HEK293 (cell line): Measurements from ENCODE around the gene CDC42EP2.

Experiments
- CTCF ChIA-PET: fragments of 350-600 bp; formaldehyde crosslinking; extraction: SDS; loops from one replicate; lab custom pipeline; 2021; ENCODE audit warnings: antibody characterized with exemption; lab: Yijun Ruan, JAX
- POLR2A ChIA-PET: fragments of 300-600 bp; formaldehyde crosslinking; extraction: SDS; loops from one replicate; lab custom pipeline; 2020; ENCODE audit warnings: antibody characterized with exemption, inconsistent platforms; lab: Yijun Ruan, JAX
- H3K27ac ChIP-seq: fragments of 200-500 bp; sonication (Bioruptor generic); 2 replicates; pipeline ENCODE4 v1.5.1; 2014; ENCODE audit warnings: low read depth, low read length, control low read depth, inconsistent platforms; ENCODE audit errors: extremely low read depth
- H3K36me3 ChIP-seq, 2 experiments: fragments of 200-500 bp in 1 of 2; sonication (Bioruptor generic) in 1 of 2; 1 replicate in 1 of 2; 2 replicates in 1 of 2; pipeline ENCODE4 v1.5.1; 2014 to 2017; ENCODE audit warnings: inconsistent platforms in 2 of 2, low read length in 2 of 2; ENCODE audit not compliant: control insufficient read depth in 2 of 2, insufficient read depth in 1 of 2
- H3K4me1 ChIP-seq: fragments of 200-500 bp; sonication (Bioruptor generic); 2 replicates; pipeline ENCODE4 v1.5.1; 2014; ENCODE audit warnings: mild to moderate bottlenecking, low read length, inconsistent platforms; ENCODE audit not compliant: control insufficient read depth, insufficient read depth
- H3K4me3 ChIP-seq: 2 replicates; pipeline ENCODE4 v1.5.1; 2011; ENCODE audit warnings: low read depth, mild to moderate bottlenecking, control low read depth, low read length, moderate library complexity
- H3K9me3 ChIP-seq: fragments of 200-500 bp; sonication (Bioruptor generic); 2 replicates; pipeline ENCODE4 v1.5.1; 2014; ENCODE audit warnings: low read depth, low read length, inconsistent platforms; ENCODE audit not compliant: control insufficient read depth, insufficient read depth
- BCL11A ChIP-seq: fragments of 450-650 bp; formaldehyde crosslinking; IDR thresholded peaks from 2 replicates; pipeline ENCODE4 v1.5.1; 2016; ENCODE audit warnings: low read depth, missing biosample characterization, missing genetic modification characterization
- GLI2 ChIP-seq: fragments of 450-650 bp; formaldehyde crosslinking; IDR thresholded peaks from 2 replicates; pipeline ENCODE4; 2017; ENCODE audit warnings: missing biosample characterization, missing genetic modification characterization, low read depth, borderline replicate concordance
- HIC1 ChIP-seq: fragments of 450-650 bp; formaldehyde crosslinking; IDR thresholded peaks from 2 replicates; pipeline ENCODE4 v1.5.1; 2016; ENCODE audit warnings: missing biosample characterization, missing genetic modification characterization
- IKZF3 ChIP-seq: fragments of 450-650 bp; IDR thresholded peaks from 2 replicates; pipeline ENCODE4 v1.5.0; 2018; ENCODE audit warnings: missing biosample characterization, mild to moderate bottlenecking, missing genetic modification characterization, moderate library complexity
- INSM2 ChIP-seq: fragments of 450-650 bp; formaldehyde crosslinking; IDR thresholded peaks from 2 replicates; pipeline ENCODE4 v1.5.1; 2016; ENCODE audit warnings: missing biosample characterization, missing genetic modification characterization
- KLF16 ChIP-seq: fragments of 450-650 bp; formaldehyde crosslinking; IDR thresholded peaks from 2 replicates; pipeline ENCODE4 v1.5.1; 2017; ENCODE audit warnings: missing biosample characterization, missing genetic modification characterization
- SP7 ChIP-seq: fragments of 450-650 bp; formaldehyde crosslinking; IDR thresholded peaks from 2 replicates; pipeline ENCODE4 v1.5.1; 2016; ENCODE audit warnings: missing biosample characterization, missing genetic modification characterization
- ZFP37 ChIP-seq: fragments of 450-650 bp; formaldehyde crosslinking; IDR thresholded peaks from 2 replicates; pipeline ENCODE4 v1.5.1; 2016; ENCODE audit warnings: missing biosample characterization, missing genetic modification characterization
- ZFP41 ChIP-seq: fragments of 450-650 bp; formaldehyde crosslinking; IDR thresholded peaks from 2 replicates; pipeline ENCODE4 v1.5.1; 2016; ENCODE audit warnings: missing biosample characterization, missing genetic modification characterization, borderline replicate concordance
- ZIC2 ChIP-seq: fragments of 450-650 bp; formaldehyde crosslinking; IDR thresholded peaks from 2 replicates; pipeline ENCODE4 v1.5.1; 2016; ENCODE audit warnings: missing biosample characterization, missing genetic modification characterization
- ZNF221 ChIP-seq: fragments of 450-650 bp; formaldehyde crosslinking; IDR thresholded peaks from 2 replicates; pipeline ENCODE4 v1.5.1; 2017; ENCODE audit warnings: missing biosample characterization, missing genetic modification characterization, borderline replicate concordance
- ZNF266 ChIP-seq: fragments of 450-650 bp; formaldehyde crosslinking; IDR thresholded peaks from 2 replicates; pipeline ENCODE4 v1.5.1; 2016; ENCODE audit warnings: missing biosample characterization, missing genetic modification characterization, low read depth
- ZNF274 ChIP-seq, 2 experiments: fragments of 200-500 bp in 1 of 2; fragments of 450-650 bp in 1 of 2; sonication (Bioruptor generic) in 1 of 2; formaldehyde crosslinking in 1 of 2; IDR thresholded peaks; 2 replicates each; pipeline versions ENCODE4 v1.5.1 to v1.6.1; 2014 to 2016; ENCODE audit warnings: borderline replicate concordance in 1 of 2, inconsistent platforms in 1 of 2, low read length in 1 of 2, missing biosample characterization in 1 of 2, missing genetic modification characterization in 1 of 2
- ZNF280C ChIP-seq: fragments of 450-650 bp; formaldehyde crosslinking; IDR thresholded peaks from 2 replicates; pipeline ENCODE4 v1.5.1; 2016; ENCODE audit warnings: missing biosample characterization, missing genetic modification characterization
- ZNF292 ChIP-seq: fragments of 450-650 bp; formaldehyde crosslinking; IDR thresholded peaks from 2 replicates; pipeline ENCODE4 v1.5.1; 2016; ENCODE audit warnings: low read depth, missing biosample characterization, missing genetic modification characterization, borderline replicate concordance
- ZNF423 ChIP-seq: fragments of 450-650 bp; formaldehyde crosslinking; IDR thresholded peaks from 2 replicates; pipeline ENCODE4 v1.5.1; 2016; ENCODE audit warnings: missing biosample characterization, missing genetic modification characterization
- ZNF585B ChIP-seq: fragments of 450-650 bp; formaldehyde crosslinking; IDR thresholded peaks from 2 replicates; pipeline ENCODE4 v1.5.1; 2016; ENCODE audit warnings: missing biosample characterization, missing genetic modification characterization
- ZNF624 ChIP-seq: fragments of 450-650 bp; formaldehyde crosslinking; IDR thresholded peaks from 2 replicates; pipeline ENCODE4 v1.5.1; 2017; ENCODE audit warnings: missing biosample characterization, missing genetic modification characterization
- ZNF658 ChIP-seq: fragments of 450-650 bp; formaldehyde crosslinking; IDR thresholded peaks from 2 replicates; pipeline ENCODE4; 2016; ENCODE audit warnings: missing biosample characterization, missing genetic modification characterization
- ZNF660 ChIP-seq: fragments of 450-650 bp; IDR thresholded peaks from 2 replicates; pipeline ENCODE4 v1.5.1; 2018; ENCODE audit warnings: missing biosample characterization, mild to moderate bottlenecking, missing genetic modification characterization
- ZNF747 ChIP-seq: fragments of 450-650 bp; formaldehyde crosslinking; IDR thresholded peaks from 2 replicates; pipeline ENCODE4 v1.5.1; 2016; ENCODE audit warnings: missing biosample characterization, missing genetic modification characterization
- ZNF76 ChIP-seq: fragments of 450-650 bp; formaldehyde crosslinking; IDR thresholded peaks from 2 replicates; pipeline ENCODE4; 2016; ENCODE audit warnings: low read depth, missing biosample characterization, missing genetic modification characterization, borderline replicate concordance
- ZNF777 ChIP-seq: fragments of 450-650 bp; formaldehyde crosslinking; IDR thresholded peaks from 2 replicates; pipeline ENCODE4 v1.5.1; 2017; ENCODE audit warnings: missing biosample characterization, missing genetic modification characterization, borderline replicate concordance
- ZNF837 ChIP-seq: fragments of 450-650 bp; formaldehyde crosslinking; IDR thresholded peaks from 2 replicates; pipeline ENCODE4 v1.5.1; 2016; ENCODE audit warnings: missing biosample characterization, missing genetic modification characterization
- ZSCAN30 ChIP-seq: fragments of 450-650 bp; IDR thresholded peaks from 2 replicates; pipeline ENCODE4 v1.5.1; 2018; ENCODE audit warnings: missing biosample characterization, mild to moderate bottlenecking, missing genetic modification characterization, moderate library complexity
- ZXDB ChIP-seq: fragments of 450-650 bp; formaldehyde crosslinking; IDR thresholded peaks from 2 replicates; pipeline ENCODE4 v1.5.1; 2016; ENCODE audit warnings: missing biosample characterization, missing genetic modification characterization

CDC42EP2 gene

GRCh38 chr11:65317025-65317786, 2.5 kb downstream of the CDC42EP2 start:
- TF ChIP-seq ZFP41 (tag by site-specific recombination) (no peak), ZNF658 (tag by site-specific recombination) (no peak), ZNF585B (tag by site-specific recombination) (no peak), ZFP37 (tag by site-specific recombination) (no peak), ZSCAN30 (tag by site-specific recombination) (no peak), BCL11A (tag by site-specific recombination) (no peak), ZXDB (tag by site-specific recombination) (0 out of 2 replicates have a peak, but pooled peaks have one; percentile 21), ZNF423 (tag by site-specific recombination) (no peak), ZIC2 (peak; percentile 40)
- Histone ChIP-seq H3K4me1 (no peaks in the 10 kb centered on the region), H3K9me3 (no peaks in the 10 kb centered on the region), H3K27ac (no peak overlapping the region), H3K36me3 (peaks cover 0 to 19% of the 10 kb centered on the region in 2 experiments; a peak in 2 of 3 replicates), H3K4me3 (no peak overlapping the region)
- ChIA-PET POLR2A (interaction anchor here (1.0 to 2.4 kb wide), 4 partner anchors 17 to 183 kb away, joined by 3 to 17 read pairs (median 6); partner anchors contain the start of genes DPF2 and SLC25A45), CTCF (interaction anchor here (0.5 to 4.6 kb wide), 13 partner anchors 8 to 194 kb away, joined by 3 to 206 read pairs (median 4); partner anchors contain the start of gene DPF2)

GRCh38 chr11:65320386-65321075, 5.9 kb downstream of the CDC42EP2 start:
- no peaks in the 10 kb centered on the region for H3K4me1 ChIP-seq
- peaks cover 0 to 24% of the 10 kb centered on the region in 2 experiments; a peak in 2 of 3 replicates for H3K36me3 ChIP-seq
- CTCF ChIA-PET: interaction anchor here (0.6 to 2.2 kb wide), 4 partner anchors 9 to 44 kb away, joined by 3 to 14 read pairs (median 4); partner anchors contain the start of gene DPF2
- H3K27ac ChIP-seq: no peak overlapping the region
- POLR2A ChIA-PET: interaction anchor here (1.2 kb wide), 1 partner anchor 13 kb away, joined by 3 read pairs; the partner anchor contains the start of gene DPF2
- H3K4me3 ChIP-seq: no peak overlapping the region
- no peaks in the 10 kb centered on the region for H3K9me3 ChIP-seq
- TF ChIP-seq ZNF837 (no peak), ZNF747 (tag by site-specific recombination) (no peak), ZNF274 (IDR thresholded peaks at IDR 0.05; ENCODE audit: low read length) (no peak), ZNF274 (tag by site-specific recombination; IDR thresholded peaks at IDR 0.05; ENCODE audit: borderline replicate concordance) (no peak), ZNF777 (tag by site-specific recombination) (no peak), ZNF292 (tag by site-specific recombination) (no peak), GLI2 (no peak), ZNF660 (no peak), IKZF3 (tag by site-specific recombination) (no peak), ZNF266 (tag by site-specific recombination) (no peak), ZNF76 (no peak), ZNF221 (tag by site-specific recombination) (no peak), SP7 (tag by site-specific recombination) (no peak), INSM2 (tag by site-specific recombination) (no peak), ZNF280C (no peak), ZNF624 (tag by site-specific recombination) (no peak), KLF16 (tag by site-specific recombination) (no peak), HIC1 (no peak)
